H1 (cell line): ENCODE data around the gene SRP14. TPM values are rescaled to one million over a fixed set of nuclear protein-coding genes. Genes with fewer than 3 reads are reported as not detected.

Experiments
- CTCF ChIA-PET: fragments of 300-600 bp; sonication (Branson Sonifier 250); formaldehyde crosslinking; loops from one replicate; lab custom pipeline; 2021; ENCODE audit not compliant: partially characterized antibody; lab: Charles Lee
- POLR2A ChIA-PET: fragments of 300-600 bp; sonication (Branson Sonifier 250); formaldehyde crosslinking; loops from one replicate; lab custom pipeline; 2021; ENCODE audit warnings: inconsistent platforms; ENCODE audit not compliant: partially characterized antibody; lab: Charles Lee
- DNase-seq, 2 experiments: peaks; one replicate each; pipeline versions ENCODE4 v3.0.0 to v3.0.0-alpha.2; 2010 to 2022; ENCODE audit warnings: low spot score in 2 of 2, low read depth in 1 of 2, mixed read lengths in 1 of 2
- FAIRE-seq: peaks from 2 replicates; lab custom pipeline; 2011; peaks lifted over from hg19 to GRCh38; lab: Jason Lieb, UNC
- H2AFZ ChIP-seq: 2 replicates; pipeline ENCODE4 v1.8.1; 2012; ENCODE audit warnings: low read length, inconsistent platforms
- H2AK5ac ChIP-seq: 2 replicates; pipeline ENCODE4 v1.6.1; 2013; ENCODE audit warnings: low read depth, low read length
- H2BK120ac ChIP-seq: replicated peaks from 2 replicates; pipeline ENCODE3; 2013; ENCODE audit warnings: low read depth, low read length, inconsistent platforms
- H2BK12ac ChIP-seq: 2 replicates; pipeline ENCODE4 v1.6.1; 2013; ENCODE audit warnings: low read depth, low read length
- H2BK15ac ChIP-seq: 2 replicates; pipeline ENCODE4 v1.6.1; 2013; ENCODE audit warnings: low read length
- H2BK20ac ChIP-seq: 2 replicates; pipeline ENCODE4 v1.6.1; 2013; ENCODE audit warnings: low read length
- H2BK5ac ChIP-seq: 2 replicates; pipeline ENCODE4 v1.6.1; 2013; ENCODE audit warnings: low read depth, low read length
- H3K14ac ChIP-seq: 2 replicates; pipeline ENCODE4 v1.6.1; 2013; ENCODE audit warnings: inconsistent platforms; ENCODE audit not compliant: insufficient read length
- H3K18ac ChIP-seq: 2 replicates; pipeline ENCODE4 v1.6.1; 2013; ENCODE audit warnings: low read length; ENCODE audit errors: extremely low read depth
- H3K23ac ChIP-seq: 2 replicates; pipeline ENCODE4 v1.6.1; 2013; ENCODE audit warnings: inconsistent platforms; ENCODE audit not compliant: insufficient read length
- H3K23me2 ChIP-seq: 2 replicates; pipeline ENCODE4 v1.6.1; 2013; ENCODE audit warnings: low read depth, low read length
- H3K27ac ChIP-seq: 2 replicates; pipeline ENCODE4 v1.6.1; 2011; ENCODE audit warnings: low read depth, low read length, inconsistent platforms
- H3K27me3 ChIP-seq, 4 experiments: replicated peaks in 1 of 4; 1 replicate in 1 of 4; 2 replicates in 3 of 4; pipeline versions ENCODE4 v1.6.1 to v1.8.1; 2011 to 2013; ENCODE audit warnings: low read length in 3 of 4, mild to moderate bottlenecking in 3 of 4, inconsistent platforms in 2 of 4, mixed read lengths in 2 of 4, moderate library complexity in 1 of 4; ENCODE audit not compliant: control insufficient read depth in 3 of 4, insufficient read depth in 3 of 4; ENCODE audit errors: extremely low read depth in 1 of 4
- H3K36me3 ChIP-seq, 4 experiments: 2 replicates each; pipeline versions ENCODE4 v1.6.1 to v1.8.1; 2011 to 2013; ENCODE audit warnings: mild to moderate bottlenecking in 4 of 4, low read length in 3 of 4, moderate library complexity in 2 of 4, control low read depth in 1 of 4, inconsistent platforms in 1 of 4; ENCODE audit not compliant: insufficient read depth in 4 of 4, control insufficient read depth in 2 of 4
- H3K4ac ChIP-seq: replicated peaks from 2 replicates; pipeline ENCODE3; 2013; ENCODE audit warnings: low read length, low read depth, mixed read lengths, inconsistent platforms; ENCODE audit not compliant: insufficient read length
- H3K4me1 ChIP-seq, 4 experiments: replicated peaks in 1 of 4; 1 replicate in 1 of 4; 2 replicates in 3 of 4; pipeline versions ENCODE4 v1.6.1 to v1.8.1; 2011 to 2013; ENCODE audit warnings: low read length in 3 of 4, inconsistent platforms in 2 of 4, mixed read lengths in 1 of 4; ENCODE audit not compliant: insufficient read depth in 4 of 4, control insufficient read depth in 3 of 4
- H3K4me2 ChIP-seq, 2 experiments: 2 replicates each; pipeline versions ENCODE4 v1.6.1 to v1.8.1; 2011 to 2013; ENCODE audit warnings: low read depth in 2 of 2, low read length in 2 of 2, control low read depth in 1 of 2, inconsistent platforms in 1 of 2, mild to moderate bottlenecking in 1 of 2; ENCODE audit not compliant: insufficient read depth in 1 of 2
- H3K4me3 ChIP-seq, 4 experiments: fragments of 200-600, 300-600 bp in 1 of 4; sonication (generic), shearing (Covaris generic), sonication (Bioruptor Twin) in 1 of 4; 2 replicates each; pipeline versions ENCODE4 v1.5.1 to v1.8.1; 2011 to 2016; ENCODE audit warnings: low read length in 4 of 4, low read depth in 3 of 4, control low read depth in 2 of 4, inconsistent platforms in 2 of 4, mild to moderate bottlenecking in 2 of 4, mixed read lengths in 1 of 4, moderate library complexity in 1 of 4; ENCODE audit not compliant: insufficient read depth in 2 of 4; ENCODE audit errors: extremely low read depth in 1 of 4
- H3K56ac ChIP-seq: replicated peaks from 2 replicates; pipeline ENCODE3; 2013; ENCODE audit warnings: low read depth, mild to moderate bottlenecking, mixed read lengths, low read length, inconsistent platforms; ENCODE audit not compliant: insufficient read length
- H3K79me1 ChIP-seq: 2 replicates; pipeline ENCODE4 v1.6.1; 2013; ENCODE audit warnings: low read depth, low read length, control low read depth
- H3K79me2 ChIP-seq, 2 experiments: 2 replicates each; pipeline versions ENCODE4 v1.6.1 to v1.8.1; 2012 to 2013; ENCODE audit warnings: low read length in 2 of 2, mild to moderate bottlenecking in 2 of 2, inconsistent platforms in 1 of 2; ENCODE audit not compliant: insufficient read depth in 2 of 2, control insufficient read depth in 1 of 2
- H3K9ac ChIP-seq, 4 experiments: replicated peaks in 1 of 4; 1 replicate in 1 of 4; 2 replicates in 3 of 4; pipeline versions ENCODE4 v1.6.1 to v1.8.1; 2011 to 2013; ENCODE audit warnings: low read depth in 3 of 4, low read length in 3 of 4, control low read depth in 2 of 4, mild to moderate bottlenecking in 2 of 4, moderate library complexity in 2 of 4, inconsistent platforms in 1 of 4; ENCODE audit errors: extremely low read depth in 1 of 4
- H3K9me3 ChIP-seq, 2 experiments: 2 replicates each; pipeline versions ENCODE4 v1.6.1 to v1.8.1; 2012 to 2013; ENCODE audit warnings: mild to moderate bottlenecking in 2 of 2, moderate library complexity in 2 of 2, control low read depth in 1 of 2, inconsistent platforms in 1 of 2, low read depth in 1 of 2, low read length in 1 of 2, mixed read lengths in 1 of 2; ENCODE audit not compliant: insufficient read depth in 2 of 2
- H4K20me1 ChIP-seq, 2 experiments: replicated peaks in 1 of 2; 2 replicates each; pipeline versions ENCODE3 to v1.8.1; 2011 to 2013; ENCODE audit warnings: inconsistent platforms in 2 of 2, low read length in 2 of 2, mild to moderate bottlenecking in 1 of 2; ENCODE audit not compliant: insufficient read depth in 2 of 2, control insufficient read depth in 1 of 2
- H4K5ac ChIP-seq: 2 replicates; pipeline ENCODE4 v1.6.1; 2013; ENCODE audit warnings: low read length, low read depth, mixed read lengths, inconsistent platforms; ENCODE audit not compliant: insufficient read length
- H4K8ac ChIP-seq: 2 replicates; pipeline ENCODE4 v1.8.0; 2013; ENCODE audit warnings: mild to moderate bottlenecking, moderate library complexity, low read length, inconsistent platforms; ENCODE audit not compliant: insufficient read depth; ENCODE audit errors: extremely low read depth
- H4K91ac ChIP-seq: replicated peaks from 2 replicates; pipeline ENCODE3; 2013; ENCODE audit warnings: low read length, mixed read lengths, inconsistent platforms; ENCODE audit not compliant: insufficient read length
- CHD2 ChIP-seq: IDR thresholded peaks from 2 replicates; pipeline ENCODE4 v1.6.1; 2012; ENCODE audit warnings: low read length, improper control_type of control experiment
- EGR1 ChIP-seq: IDR thresholded peaks from 2 replicates; pipeline ENCODE4 v1.6.1; 2011; ENCODE audit warnings: low read depth, low read length, borderline replicate concordance
- HDAC6 ChIP-seq: IDR thresholded peaks from one replicate; pipeline ENCODE4 v1.7.1; 2012; ENCODE audit warnings: low read depth, mild to moderate bottlenecking, inconsistent platforms, low read length, moderate library complexity
- KDM4A ChIP-seq: IDR thresholded peaks from one replicate; pipeline ENCODE4 v1.7.1; 2012; ENCODE audit warnings: low read depth, mild to moderate bottlenecking, moderate library complexity, low read length, inconsistent platforms; ENCODE audit not compliant: severe bottlenecking
- RAD21 ChIP-seq, 2 experiments: IDR thresholded peaks in 1 of 2; conservative IDR thresholded peaks in 1 of 2; 2 replicates each; pipeline ENCODE4 v1.6.1; 2011; ENCODE audit warnings: low read depth in 2 of 2, low read length in 2 of 2, improper control_type of control experiment in 1 of 2, inconsistent platforms in 1 of 2, mild to moderate bottlenecking in 1 of 2, moderate library complexity in 1 of 2
- SIN3A ChIP-seq, 2 experiments: IDR thresholded peaks in 1 of 2; conservative IDR thresholded peaks in 1 of 2; 2 replicates each; pipeline ENCODE4 v1.6.1; 2011 to 2012; ENCODE audit warnings: low read length in 2 of 2, improper control_type of control experiment in 1 of 2, low read depth in 1 of 2, mild to moderate bottlenecking in 1 of 2
- SP1 ChIP-seq: IDR thresholded peaks from 2 replicates; pipeline ENCODE4 v1.6.1; 2011; ENCODE audit warnings: low read depth, low read length
- SUZ12 ChIP-seq: fragments of 200-600 bp; sonication (generic); IDR thresholded peaks from 2 replicates; pipeline ENCODE4 v1.6.1; 2012; ENCODE audit warnings: mild to moderate bottlenecking, inconsistent platforms, low read length, moderate library complexity, mixed read lengths
- WGBS, 2 experiments: shearing (Covaris generic) in 1 of 2; methylation state at CpG; one replicate each; pipeline versions ENCODE4 v1.1.6 to v1.1.7; 2013 to 2015; ENCODE audit warnings: low lambda C conversion rate in 2 of 2, mixed read lengths in 2 of 2, inconsistent platforms in 1 of 2, low coverage in 1 of 2, missing lambda C conversion rate in 1 of 2; ENCODE audit not compliant: insufficient replicate concordance in 2 of 2, insufficient coverage in 1 of 2, insufficient read length in 1 of 2; ENCODE audit errors: extremely low coverage in 1 of 2, missing lambda C conversion rate in 1 of 2; 5-methylcytosine and 5-hydroxymethylcytosine counted together
- polyA plus RNA-seq, 7 experiments: library from polyadenylated mRNA; depleted of rRNA in 3 of 7; stranded (reverse) in 5 of 7; unstranded in 2 of 7; fragments of >200 nt in 5 of 7; fragments of 200-250 nt in 2 of 7; gene quantifications; 1 replicate in 5 of 7; 2 replicates in 1 of 7; 4 replicates in 1 of 7; pipeline versions ENCODE4 v1.2.1 to v1.2.3, GENCODE V29; 2011 to 2013; ENCODE audit warnings: missing spikeins in 2 of 7, mixed read lengths in 2 of 7
- total RNA-seq: library from RNA; stranded (reverse); fragmentation: NEBNext Ultra II Directional; extraction: Animal tissue kit (Norgen Biotek cat#: 25700); gene quantifications from 2 replicates; pipeline ENCODE4 v1.2.1, GENCODE V29; 2021

Gene SRP14
- total and polyA plus RNA-seq, 2 of the 8 experiments (the other 6 are each of a cell fraction or from before 2014, with no cell fraction given), result 186 to 223 TPM

GRCh38 chr15:40040293-40040635, 1.3 kb upstream of the SRP14 start:
- no peak overlapping the region for H3K4me3 ChIP-seq
- CTCF ChIA-PET, result interaction anchor here (0.6 to 21.9 kb wide), 9 partner anchors 64 to 1779 kb away, joined by 3 to 406 read pairs (median 3); partner anchors contain the start of gene BMF

More at GRCh38 chr15:40040293-40040635, 1.3 kb upstream of the SRP14 start:
- no peak for FAIRE-seq
- Histone ChIP-seq H3K4ac (no peak overlapping the region), H2BK20ac (0 out of 2 replicates have a peak overlapping the region, but pooled peaks have one; percentile 48), H4K20me1 (peaks cover 0 to 2% of the 10 kb centered on the region in 2 experiments), H3K27ac (no peak overlapping the region), H3K79me2 (peaks cover 0 to 15% of the 10 kb centered on the region in 2 experiments; a peak in 3 of 4 replicates), H3K18ac (no peak overlapping the region), H4K91ac (no peak overlapping the region), H3K14ac (no peak overlapping the region), H4K5ac (no peak overlapping the region), H3K79me1 (no peaks in the 10 kb centered on the region), H3K23ac (no peak overlapping the region), H2BK5ac (no peak overlapping the region), H2BK120ac (no peak overlapping the region), H2AK5ac (no peak overlapping the region), H3K23me2 (peaks cover 6% of the 10 kb centered on the region), H3K9ac (no peak overlapping the region), H2BK12ac (0 out of 2 replicates have a peak overlapping the region, but pooled peaks have one; percentile 60)
- POLR2A ChIA-PET, result interaction anchor here (0.5 to 2.9 kb wide), 4 partner anchors 51 to 155 kb away, joined by 3 to 11 read pairs (median 4); no protein-coding TSS in a partner anchor
- 83% methylated on average over 6 of the region's 6 CpGs; no CpG with 5 or more reads in 1 of the 2 experiments for WGBS, 2 experiments
- TF ChIP-seq SP1 (no peak), RAD21 (IDR thresholded peaks at IDR 0.05 in 1 of 2, conservative IDR thresholded peaks at IDR 0.05 in 1 of 2; ENCODE audit: low read depth in 2 of 2, low read length in 2 of 2) (no peak), SUZ12 (no peak), SIN3A (conservative IDR thresholded peaks at IDR 0.05 in 1 of 2, IDR thresholded peaks at IDR 0.05 in 1 of 2; ENCODE audit: low read depth in 1 of 2, low read length in 2 of 2) (no peak), HDAC6 (no peak), KDM4A (no peak), CHD2 (no peak), EGR1 (no peak)
- TF ChIP-seq, all 59 proteins: peak for 0
- Histone ChIP-seq H3K4me2 (peak overlapping the region in 1 of 2 experiments; percentile 80; a peak in 1 of 4 replicates), H2AFZ (no peak overlapping the region), H4K8ac (no peak overlapping the region), H3K56ac (no peak overlapping the region), H3K9me3 (no peaks in the 10 kb centered on the region), H2BK15ac (no peak overlapping the region; the same call in 1 of the 2 replicates), H3K4me1 (peaks cover 0 to 3% (median under 1%) of the 10 kb centered on the region in 4 experiments; a peak in 3 of 7 replicates), H3K27me3 (no peaks in the 10 kb centered on the region), H3K36me3 (peaks cover 9 to 20% (median 17%) of the 10 kb centered on the region in 4 experiments)
- no peak for DNase-seq
